ENCODE measurements around the gene ZNF608. TPM values are rescaled to one million over a fixed set of nuclear protein-coding genes. Genes with fewer than 3 reads are reported as not detected.

ZNF608 gene
- total and polyA plus RNA-seq, 2 experiments from 2014 or later, result 20.5 to 42.4 TPM

DNA sequence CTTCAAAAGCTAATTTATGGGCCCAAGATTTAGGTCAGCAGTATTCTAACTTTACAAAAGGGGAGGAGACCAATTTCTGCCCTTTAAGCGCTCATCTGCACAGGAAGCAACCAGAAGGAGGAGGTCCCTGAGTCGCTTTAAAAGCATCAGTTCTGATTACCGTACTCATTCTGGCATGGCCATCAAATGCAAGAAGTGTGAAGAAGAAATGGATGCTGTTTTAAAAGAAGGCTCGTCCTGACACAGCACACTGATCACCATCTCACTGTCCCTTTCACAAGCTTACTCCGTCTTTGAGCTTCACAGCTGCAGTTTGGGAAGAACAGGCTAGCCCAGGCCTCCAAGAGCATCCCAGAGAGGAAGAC lies 17.5 kb downstream of the ZNF608 start:
- no peak for DNase-seq (ENCODE audit: low spot score)
- Histone ChIP-seq H3K27me3 (ENCODE audit: insufficient read depth) (no peaks in the 10 kb centered on the region), H2AFZ (no peak overlapping the region), H3K36me3 (ENCODE audit: insufficient read depth) (no peaks in the 10 kb centered on the region), H3K27ac (ENCODE audit: low read depth) (no peak overlapping the region), H3K4me3 (no peak overlapping the region), H4K20me1 (replicated peaks; ENCODE audit: insufficient read depth) (no peaks in the 10 kb centered on the region; the same call in 1 of the 2 replicates), H3K4me2 (no peak overlapping the region), H3F3A (replicated peaks; ENCODE audit: low read depth) (no peaks in the 10 kb centered on the region), H3K79me2 (replicated peaks; ENCODE audit: insufficient read depth) (peaks cover 100% of the 10 kb centered on the region), H3K4me1 (ENCODE audit: insufficient read depth) (peaks cover 40% of the 10 kb centered on the region), H3K9me2 (ENCODE audit: insufficient read depth) (peaks cover 13% of the 10 kb centered on the region)
- H3K27me3 Mint-ChIP-seq (ENCODE audit: insufficient read depth, low read depth, poor library complexity), result no peaks in the 10 kb centered on the region
- H3K4me3 Mint-ChIP-seq, result no peak overlapping the region
- TF ChIP-seq CREB1 (CRISPR knock-in tag; IDR thresholded peaks at IDR 0.05; ENCODE audit: low read depth) (no peak), EZH2phosphoT487 (IDR thresholded peaks at IDR 0.05; ENCODE audit: unreplicated experiment) (no peak), ZNF114 (CRISPR knock-in tag; IDR thresholded peaks at IDR 0.05) (no peak), POLR2AphosphoS5 (IDR thresholded peaks at IDR 0.05; ENCODE audit: low read depth) (no peak), NANOG (IDR thresholded peaks at IDR 0.05; ENCODE audit: borderline replicate concordance) (no peak), STAT1 (IDR thresholded peaks at IDR 0.05; ENCODE audit: unreplicated experiment) (no peak), JUNB (IDR thresholded peaks at IDR 0.05; ENCODE audit: unreplicated experiment) (no peak), ZNF331 (CRISPR knock-in tag; IDR thresholded peaks at IDR 0.05; ENCODE audit: low read depth) (no peak), EZH2 (IDR thresholded peaks at IDR 0.05; ENCODE audit: low read depth, unreplicated experiment) (no peak)
- TF ChIP-seq, protein P1, sequence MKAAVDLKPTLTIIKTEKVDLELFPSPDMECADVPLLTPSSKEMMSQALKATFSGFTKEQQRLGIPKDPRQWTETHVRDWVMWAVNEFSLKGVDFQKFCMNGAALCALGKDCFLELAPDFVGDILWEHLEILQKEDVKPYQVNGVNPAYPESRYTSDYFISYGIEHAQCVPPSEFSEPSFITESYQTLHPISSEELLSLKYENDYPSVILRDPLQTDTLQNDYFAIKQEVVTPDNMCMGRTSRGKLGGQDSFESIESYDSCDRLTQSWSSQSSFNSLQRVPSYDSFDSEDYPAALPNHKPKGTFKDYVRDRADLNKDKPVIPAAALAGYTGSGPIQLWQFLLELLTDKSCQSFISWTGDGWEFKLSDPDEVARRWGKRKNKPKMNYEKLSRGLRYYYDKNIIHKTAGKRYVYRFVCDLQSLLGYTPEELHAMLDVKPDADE (IDR thresholded peaks at IDR 0.05), result no peak
- TF ChIP-seq, protein P2, sequence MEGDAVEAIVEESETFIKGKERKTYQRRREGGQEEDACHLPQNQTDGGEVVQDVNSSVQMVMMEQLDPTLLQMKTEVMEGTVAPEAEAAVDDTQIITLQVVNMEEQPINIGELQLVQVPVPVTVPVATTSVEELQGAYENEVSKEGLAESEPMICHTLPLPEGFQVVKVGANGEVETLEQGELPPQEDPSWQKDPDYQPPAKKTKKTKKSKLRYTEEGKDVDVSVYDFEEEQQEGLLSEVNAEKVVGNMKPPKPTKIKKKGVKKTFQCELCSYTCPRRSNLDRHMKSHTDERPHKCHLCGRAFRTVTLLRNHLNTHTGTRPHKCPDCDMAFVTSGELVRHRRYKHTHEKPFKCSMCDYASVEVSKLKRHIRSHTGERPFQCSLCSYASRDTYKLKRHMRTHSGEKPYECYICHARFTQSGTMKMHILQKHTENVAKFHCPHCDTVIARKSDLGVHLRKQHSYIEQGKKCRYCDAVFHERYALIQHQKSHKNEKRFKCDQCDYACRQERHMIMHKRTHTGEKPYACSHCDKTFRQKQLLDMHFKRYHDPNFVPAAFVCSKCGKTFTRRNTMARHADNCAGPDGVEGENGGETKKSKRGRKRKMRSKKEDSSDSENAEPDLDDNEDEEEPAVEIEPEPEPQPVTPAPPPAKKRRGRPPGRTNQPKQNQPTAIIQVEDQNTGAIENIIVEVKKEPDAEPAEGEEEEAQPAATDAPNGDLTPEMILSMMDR (conservative IDR thresholded peaks at IDR 0.05; ENCODE audit: low read depth in 2 of 2), result no peak
- TF ChIP-seq, protein P3, sequence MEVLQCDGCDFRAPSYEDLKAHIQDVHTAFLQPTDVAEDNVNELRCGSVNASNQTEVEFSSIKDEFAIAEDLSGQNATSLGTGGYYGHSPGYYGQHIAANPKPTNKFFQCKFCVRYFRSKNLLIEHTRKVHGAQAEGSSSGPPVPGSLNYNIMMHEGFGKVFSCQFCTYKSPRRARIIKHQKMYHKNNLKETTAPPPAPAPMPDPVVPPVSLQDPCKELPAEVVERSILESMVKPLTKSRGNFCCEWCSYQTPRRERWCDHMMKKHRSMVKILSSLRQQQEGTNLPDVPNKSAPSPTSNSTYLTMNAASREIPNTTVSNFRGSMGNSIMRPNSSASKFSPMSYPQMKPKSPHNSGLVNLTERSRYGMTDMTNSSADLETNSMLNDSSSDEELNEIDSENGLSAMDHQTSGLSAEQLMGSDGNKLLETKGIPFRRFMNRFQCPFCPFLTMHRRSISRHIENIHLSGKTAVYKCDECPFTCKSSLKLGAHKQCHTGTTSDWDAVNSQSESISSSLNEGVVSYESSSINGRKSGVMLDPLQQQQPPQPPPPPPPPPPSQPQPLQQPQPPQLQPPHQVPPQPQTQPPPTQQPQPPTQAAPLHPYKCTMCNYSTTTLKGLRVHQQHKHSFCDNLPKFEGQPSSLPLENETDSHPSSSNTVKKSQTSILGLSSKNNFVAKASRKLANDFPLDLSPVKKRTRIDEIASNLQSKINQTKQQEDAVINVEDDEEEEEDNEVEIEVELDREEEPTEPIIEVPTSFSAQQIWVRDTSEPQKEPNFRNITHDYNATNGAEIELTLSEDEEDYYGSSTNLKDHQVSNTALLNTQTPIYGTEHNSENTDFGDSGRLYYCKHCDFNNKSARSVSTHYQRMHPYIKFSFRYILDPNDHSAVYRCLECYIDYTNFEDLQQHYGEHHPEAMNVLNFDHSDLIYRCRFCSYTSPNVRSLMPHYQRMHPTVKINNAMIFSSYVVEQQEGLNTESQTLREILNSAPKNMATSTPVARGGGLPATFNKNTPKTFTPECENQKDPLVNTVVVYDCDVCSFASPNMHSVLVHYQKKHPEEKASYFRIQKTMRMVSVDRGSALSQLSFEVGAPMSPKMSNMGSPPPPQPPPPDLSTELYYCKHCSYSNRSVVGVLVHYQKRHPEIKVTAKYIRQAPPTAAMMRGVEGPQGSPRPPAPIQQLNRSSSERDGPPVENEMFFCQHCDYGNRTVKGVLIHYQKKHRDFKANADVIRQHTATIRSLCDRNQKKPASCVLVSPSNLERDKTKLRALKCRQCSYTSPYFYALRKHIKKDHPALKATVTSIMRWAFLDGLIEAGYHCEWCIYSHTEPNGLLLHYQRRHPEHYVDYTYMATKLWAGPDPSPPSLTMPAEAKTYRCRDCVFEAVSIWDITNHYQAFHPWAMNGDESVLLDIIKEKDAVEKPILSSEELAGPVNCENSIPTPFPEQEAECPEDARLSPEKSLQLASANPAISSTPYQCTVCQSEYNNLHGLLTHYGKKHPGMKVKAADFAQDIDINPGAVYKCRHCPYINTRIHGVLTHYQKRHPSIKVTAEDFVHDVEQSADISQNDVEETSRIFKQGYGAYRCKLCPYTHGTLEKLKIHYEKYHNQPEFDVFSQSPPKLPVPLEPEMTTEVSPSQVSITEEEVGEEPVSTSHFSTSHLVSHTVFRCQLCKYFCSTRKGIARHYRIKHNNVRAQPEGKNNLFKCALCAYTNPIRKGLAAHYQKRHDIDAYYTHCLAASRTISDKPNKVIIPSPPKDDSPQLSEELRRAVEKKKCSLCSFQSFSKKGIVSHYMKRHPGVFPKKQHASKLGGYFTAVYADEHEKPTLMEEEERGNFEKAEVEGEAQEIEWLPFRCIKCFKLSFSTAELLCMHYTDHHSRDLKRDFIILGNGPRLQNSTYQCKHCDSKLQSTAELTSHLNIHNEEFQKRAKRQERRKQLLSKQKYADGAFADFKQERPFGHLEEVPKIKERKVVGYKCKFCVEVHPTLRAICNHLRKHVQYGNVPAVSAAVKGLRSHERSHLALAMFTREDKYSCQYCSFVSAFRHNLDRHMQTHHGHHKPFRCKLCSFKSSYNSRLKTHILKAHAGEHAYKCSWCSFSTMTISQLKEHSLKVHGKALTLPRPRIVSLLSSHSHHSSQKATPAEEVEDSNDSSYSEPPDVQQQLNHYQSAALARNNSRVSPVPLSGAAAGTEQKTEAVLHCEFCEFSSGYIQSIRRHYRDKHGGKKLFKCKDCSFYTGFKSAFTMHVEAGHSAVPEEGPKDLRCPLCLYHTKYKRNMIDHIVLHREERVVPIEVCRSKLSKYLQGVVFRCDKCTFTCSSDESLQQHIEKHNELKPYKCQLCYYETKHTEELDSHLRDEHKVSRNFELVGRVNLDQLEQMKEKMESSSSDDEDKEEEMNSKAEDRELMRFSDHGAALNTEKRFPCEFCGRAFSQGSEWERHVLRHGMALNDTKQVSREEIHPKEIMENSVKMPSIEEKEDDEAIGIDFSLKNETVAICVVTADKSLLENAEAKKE (CRISPR knock-in tag; IDR thresholded peaks at IDR 0.05), result no peak
- TF ChIP-seq, protein P4, sequence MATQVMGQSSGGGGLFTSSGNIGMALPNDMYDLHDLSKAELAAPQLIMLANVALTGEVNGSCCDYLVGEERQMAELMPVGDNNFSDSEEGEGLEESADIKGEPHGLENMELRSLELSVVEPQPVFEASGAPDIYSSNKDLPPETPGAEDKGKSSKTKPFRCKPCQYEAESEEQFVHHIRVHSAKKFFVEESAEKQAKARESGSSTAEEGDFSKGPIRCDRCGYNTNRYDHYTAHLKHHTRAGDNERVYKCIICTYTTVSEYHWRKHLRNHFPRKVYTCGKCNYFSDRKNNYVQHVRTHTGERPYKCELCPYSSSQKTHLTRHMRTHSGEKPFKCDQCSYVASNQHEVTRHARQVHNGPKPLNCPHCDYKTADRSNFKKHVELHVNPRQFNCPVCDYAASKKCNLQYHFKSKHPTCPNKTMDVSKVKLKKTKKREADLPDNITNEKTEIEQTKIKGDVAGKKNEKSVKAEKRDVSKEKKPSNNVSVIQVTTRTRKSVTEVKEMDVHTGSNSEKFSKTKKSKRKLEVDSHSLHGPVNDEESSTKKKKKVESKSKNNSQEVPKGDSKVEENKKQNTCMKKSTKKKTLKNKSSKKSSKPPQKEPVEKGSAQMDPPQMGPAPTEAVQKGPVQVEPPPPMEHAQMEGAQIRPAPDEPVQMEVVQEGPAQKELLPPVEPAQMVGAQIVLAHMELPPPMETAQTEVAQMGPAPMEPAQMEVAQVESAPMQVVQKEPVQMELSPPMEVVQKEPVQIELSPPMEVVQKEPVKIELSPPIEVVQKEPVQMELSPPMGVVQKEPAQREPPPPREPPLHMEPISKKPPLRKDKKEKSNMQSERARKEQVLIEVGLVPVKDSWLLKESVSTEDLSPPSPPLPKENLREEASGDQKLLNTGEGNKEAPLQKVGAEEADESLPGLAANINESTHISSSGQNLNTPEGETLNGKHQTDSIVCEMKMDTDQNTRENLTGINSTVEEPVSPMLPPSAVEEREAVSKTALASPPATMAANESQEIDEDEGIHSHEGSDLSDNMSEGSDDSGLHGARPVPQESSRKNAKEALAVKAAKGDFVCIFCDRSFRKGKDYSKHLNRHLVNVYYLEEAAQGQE (IDR thresholded peaks at IDR 0.05; ENCODE audit: unreplicated experiment), result no peak
- H3K27ac Mint-ChIP-seq, result no peak overlapping the region
- ATAC-seq, result no peak
- H3K36me3 Mint-ChIP-seq (ENCODE audit: low read depth), result peaks cover 11% of the 10 kb centered on the region
- H3K4me1 Mint-ChIP-seq, result peaks cover 68% of the 10 kb centered on the region
- no peaks in the 10 kb centered on the region; the same call in 2 of the 3 replicates for H3K9me3 Mint-ChIP-seq

Data from GM23338 (cell line).